GM21717 (cell line): ENCODE data around the gene RASGRF1.

Experiments used
- ATAC-seq: cut with Tn5 transposase; IDR thresholded peaks from one replicate; pipeline ENCODE4 v1.9.1; 2021; ENCODE audit warnings: mild to moderate bottlenecking, moderate library complexity; ENCODE audit not compliant: unreplicated experiment

The RASGRF1 gene

DNA sequence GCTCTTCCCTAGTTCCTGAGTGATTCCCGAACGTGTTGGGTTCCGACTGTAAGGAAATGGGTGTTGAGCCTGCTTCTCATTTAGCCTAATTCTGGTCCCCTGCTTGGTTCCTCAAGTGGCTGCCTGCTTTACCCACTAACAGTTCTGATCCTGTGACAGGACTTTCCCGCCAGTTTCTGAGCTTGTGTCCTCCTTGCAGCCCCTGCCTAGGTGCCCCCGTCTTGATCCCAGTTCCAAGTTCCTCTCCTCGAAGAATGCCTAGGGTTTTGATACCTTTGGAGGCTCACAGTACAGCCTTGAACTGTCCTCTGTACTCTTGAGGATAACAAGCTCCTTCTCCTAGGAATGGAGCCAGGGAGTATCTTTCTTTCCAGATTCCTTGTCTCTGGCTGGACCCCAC is 12.0 kb upstream of the RASGRF1 start:
- no peak for ATAC-seq

DNA sequence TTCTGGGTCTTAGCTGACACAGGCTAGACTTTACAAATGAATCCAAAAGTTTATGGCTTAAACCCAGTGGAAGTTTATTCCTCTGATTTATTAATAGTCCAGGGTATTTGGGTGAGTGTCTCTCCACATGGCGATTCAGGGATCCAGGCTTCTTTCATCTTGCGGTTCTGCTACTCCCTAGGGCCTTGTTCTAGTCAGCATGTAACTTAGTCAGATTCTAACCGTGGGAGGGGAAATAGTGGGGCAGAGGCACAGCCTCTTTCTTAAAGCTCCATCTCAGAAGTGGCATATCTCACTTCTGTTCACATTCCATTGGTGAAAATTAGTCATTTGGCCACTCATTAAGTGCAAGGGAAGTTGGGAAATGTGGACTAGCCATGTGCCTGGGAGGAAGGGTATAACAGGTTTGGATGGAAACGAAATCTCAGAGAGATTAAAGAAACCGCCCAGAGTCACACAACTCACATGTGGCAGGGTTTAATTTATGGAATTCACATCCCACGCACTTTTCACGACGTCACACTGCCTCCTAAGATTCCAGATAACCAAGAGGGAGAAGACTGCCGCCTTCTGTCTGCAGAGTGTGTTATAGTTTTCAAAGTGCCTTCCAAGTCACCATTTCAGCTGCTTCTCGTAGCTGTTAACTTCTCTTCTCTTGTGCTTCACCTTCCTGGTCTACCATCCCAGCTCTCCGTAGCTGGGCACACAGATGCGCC is 11.4 kb upstream of the RASGRF1 start:
- ATAC-seq, result no peak

GRCh38 chr15:79099692-79100091 is 9.1 kb upstream of the RASGRF1 start:
- no peak for ATAC-seq

DNA sequence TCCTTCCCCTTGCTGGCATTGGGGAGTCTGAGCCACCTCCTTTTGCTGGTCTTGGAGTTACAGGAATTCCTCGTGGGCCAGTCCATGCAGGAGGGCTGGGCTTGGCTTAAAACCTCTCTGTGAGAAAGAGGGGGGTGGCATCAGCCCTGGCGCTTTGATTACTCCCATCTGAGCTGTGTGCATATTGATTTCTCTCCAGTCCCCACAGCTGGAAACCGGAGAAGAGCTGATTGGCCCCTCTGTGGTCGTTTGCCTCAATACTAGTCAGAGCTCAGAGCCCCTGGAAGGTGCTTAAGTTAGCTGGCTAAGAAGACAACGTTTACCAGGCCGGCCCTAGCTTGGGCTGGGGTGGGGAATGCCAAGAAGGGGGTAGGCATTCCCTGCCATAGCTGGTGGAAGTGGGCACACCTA is 4.0 kb upstream of the RASGRF1 start:
- ATAC-seq, result no peak

DNA sequence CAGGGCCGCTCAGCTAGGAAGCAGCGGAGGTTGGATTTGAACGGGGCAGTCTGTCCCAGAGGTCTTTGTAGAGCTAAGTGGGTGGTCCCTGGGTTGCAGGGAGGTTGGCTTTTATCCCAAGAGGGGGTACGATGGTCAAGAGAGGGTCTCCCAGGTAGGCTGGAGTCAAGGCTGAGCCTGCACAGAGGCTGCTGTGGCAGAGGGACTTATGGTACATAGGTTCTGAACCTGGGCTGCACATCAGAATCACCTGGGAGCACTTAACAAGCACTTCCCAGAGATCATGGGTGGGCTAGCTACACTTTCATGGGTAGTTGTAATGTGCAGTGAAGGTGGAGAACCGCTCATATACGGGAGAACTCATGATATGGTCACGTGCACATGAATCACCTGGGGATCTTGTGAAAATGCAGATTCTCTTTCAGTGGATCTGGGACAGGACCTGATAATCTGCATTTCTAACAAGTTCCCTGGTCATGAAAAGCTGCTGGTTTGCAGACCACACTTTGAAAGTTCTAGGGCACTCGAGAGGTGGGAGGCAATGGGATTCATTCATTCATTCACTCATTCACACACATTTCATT is 2.9 kb upstream of the RASGRF1 start:
- ATAC-seq, result no peak

GRCh38 chr15:79092382-79092781 is 1.8 kb upstream of the RASGRF1 start:
- no peak for ATAC-seq

DNA sequence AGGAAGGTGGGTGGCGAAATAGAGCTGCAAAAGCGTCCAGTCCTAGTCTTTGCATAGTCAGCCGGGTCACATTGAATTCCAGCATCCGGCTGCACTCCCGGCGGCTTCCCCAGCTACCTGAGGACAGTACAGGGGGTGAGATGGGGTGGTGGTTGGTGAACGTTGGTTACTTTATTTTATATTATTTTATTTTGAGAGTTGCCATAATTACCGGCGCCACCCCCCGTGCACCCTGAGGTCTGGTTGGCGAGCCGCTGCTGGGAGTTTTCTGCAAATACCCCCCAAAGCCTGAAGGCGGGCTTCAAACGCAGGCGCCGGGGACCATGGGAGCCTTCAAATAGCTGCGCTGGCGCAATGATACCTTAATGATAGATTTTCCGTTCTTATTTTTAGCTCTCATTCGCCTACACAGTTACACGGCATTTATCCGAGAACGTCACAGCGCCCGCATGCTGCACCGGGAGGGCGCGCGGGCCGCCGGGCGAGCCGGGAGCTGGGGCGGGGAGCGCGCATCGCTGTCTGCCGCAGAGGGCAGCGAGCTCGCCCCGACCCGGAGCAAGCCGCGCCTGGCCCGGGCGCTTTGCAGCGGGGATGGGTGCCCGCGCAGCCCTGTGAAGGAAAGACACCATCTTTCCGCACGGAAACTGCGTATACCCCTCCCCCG is 756 bp upstream of the RASGRF1 start:
- no peak for ATAC-seq

- ATAC-seq, result no peak
Observed at GRCh38 chr15:79089890-79090486, 592 bp downstream of the RASGRF1 start.

GRCh38 chr15:79089331-79089889 is 1.2 kb downstream of the RASGRF1 start:
- no peak for ATAC-seq

GRCh38 chr15:79088426-79089205 is 2.0 kb downstream of the RASGRF1 start:
- ATAC-seq, result no peak

GRCh38 chr15:79086814-79087213 is 3.8 kb downstream of the RASGRF1 start:
- no peak for ATAC-seq

DNA sequence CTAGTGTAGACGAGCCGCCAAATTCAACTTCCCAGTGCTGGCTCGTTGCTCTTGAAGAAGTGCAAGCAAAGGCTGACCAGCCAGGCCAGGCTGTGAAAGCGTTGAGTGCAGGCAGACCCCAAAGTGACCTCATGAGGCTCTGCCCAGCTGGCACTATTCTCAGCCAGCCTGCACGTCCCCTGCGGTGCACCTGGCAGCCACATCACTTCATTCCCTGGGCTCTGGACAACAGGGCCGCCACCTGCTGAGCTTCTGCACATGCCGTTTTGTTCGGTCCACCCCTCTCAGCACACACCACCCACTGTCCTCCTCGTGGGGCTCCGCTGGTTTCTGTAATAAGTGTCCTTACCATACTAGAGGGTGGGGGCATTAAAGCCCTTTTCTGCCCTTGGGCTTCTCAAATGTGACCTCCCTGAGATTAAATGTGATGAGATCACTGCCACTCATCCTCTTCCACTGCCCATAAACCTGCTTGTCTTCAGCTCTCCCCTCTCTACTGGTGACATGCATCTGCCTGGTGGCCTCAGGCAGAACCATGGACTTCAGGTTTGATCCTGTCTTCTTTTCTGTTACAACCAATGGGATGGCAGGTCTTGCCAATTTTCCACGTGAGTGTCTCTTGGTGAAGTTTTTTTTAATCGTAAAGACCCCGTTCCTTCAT is 6.1 kb downstream of the RASGRF1 start:
- no peak for ATAC-seq

GRCh38 chr15:79083154-79083553 is 7.4 kb downstream of the RASGRF1 start:
- ATAC-seq, result no peak

DNA sequence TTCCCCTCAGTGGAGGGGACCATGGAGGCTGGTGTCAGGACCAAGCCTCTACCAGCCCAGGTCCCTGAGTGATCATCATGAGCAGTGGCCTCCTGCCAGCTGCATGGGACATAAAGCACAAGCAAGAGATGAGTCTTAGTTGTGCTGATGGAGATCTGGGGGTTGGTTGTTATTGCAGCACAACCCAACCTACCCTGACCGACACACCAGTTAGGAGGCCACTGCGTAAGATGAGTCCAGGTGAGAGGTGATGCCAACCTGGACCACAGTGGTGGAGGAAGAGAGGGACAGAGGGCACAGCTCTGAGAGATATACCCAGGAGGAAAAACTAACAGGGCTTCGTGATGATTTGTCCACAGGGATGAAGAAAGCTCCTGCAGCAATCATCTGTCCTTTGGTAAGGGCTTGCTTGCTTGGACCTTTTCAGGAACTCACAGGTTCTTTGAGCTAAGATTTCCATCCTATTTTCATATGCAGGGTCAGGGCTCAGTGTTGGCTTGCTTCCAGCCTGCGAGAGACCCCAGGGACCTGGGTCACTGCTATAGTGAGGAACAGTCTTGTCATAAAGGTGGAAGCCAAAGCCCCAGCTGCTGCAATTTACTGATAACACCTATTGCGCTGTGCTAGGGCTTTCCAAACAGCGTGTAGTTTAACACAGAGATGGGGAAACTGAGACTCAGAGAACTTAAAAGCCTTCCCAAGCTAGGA is 8.1 kb downstream of the RASGRF1 start:
- ATAC-seq, result no peak

DNA sequence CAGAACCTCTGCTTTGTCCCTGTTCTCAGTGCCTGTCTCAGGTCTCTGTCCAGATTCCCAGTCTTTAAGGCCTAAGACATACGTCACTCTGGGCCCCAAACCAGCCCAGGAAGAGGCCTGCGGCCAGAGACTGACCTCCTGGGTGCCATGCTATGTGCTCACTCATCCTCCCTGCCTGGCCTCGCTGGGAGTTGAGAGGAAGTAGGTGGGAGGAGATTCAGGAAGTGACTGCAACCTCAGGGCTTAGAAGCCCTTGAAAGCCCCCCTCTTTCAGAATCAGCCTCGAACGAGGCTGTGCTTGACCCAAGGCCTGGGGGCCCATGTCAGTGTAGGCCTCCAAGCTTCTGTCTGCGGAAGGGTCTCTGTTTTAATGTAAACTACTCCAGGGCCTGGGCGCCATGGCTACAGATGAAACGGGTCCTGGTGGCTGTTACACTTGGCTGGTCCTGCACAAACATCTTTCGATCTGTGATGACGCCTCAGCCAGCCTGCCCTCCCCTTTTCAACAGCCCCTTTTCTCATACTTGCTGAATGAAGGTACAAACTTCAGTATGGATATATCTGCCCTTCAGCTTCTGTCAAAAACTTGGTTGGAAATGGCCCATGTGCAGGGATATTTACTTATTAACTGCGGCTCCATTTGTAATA is 11.7 kb downstream of the RASGRF1 start:
- ATAC-seq, result no peak

GRCh38 chr15:79078003-79078402 is 12.6 kb downstream of the RASGRF1 start:
- ATAC-seq, result no peak

DNA sequence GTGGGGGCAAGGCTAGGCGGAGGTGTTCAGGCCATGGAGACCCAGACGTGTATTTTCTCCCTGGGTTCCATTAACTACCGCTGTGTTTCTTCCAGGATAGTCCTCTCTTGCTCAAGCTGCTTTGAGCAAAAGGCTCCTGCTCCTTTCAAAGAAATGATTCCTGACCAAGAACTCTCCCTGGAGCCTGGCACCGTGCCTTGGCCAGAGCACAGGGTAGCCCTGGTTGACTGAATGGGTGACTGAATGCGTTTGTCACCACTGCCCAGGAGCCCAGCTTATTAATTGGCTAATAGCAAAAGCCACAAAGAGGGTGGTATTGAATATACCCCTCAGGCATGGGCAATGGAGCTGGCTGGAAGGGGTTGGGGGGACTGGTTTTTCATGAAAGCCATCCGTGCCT is 13.9 kb downstream of the RASGRF1 start:
- ATAC-seq, result no peak

GRCh38 chr15:79075256-79075655 is 15.3 kb downstream of the RASGRF1 start:
- no peak for ATAC-seq

GRCh38 chr15:79073336-79073735 is 17.2 kb downstream of the RASGRF1 start:
- ATAC-seq, result no peak
